ENCODE measurements around the gene CLDND2.

GRCh38 chr19:51317968-51318367 is 50.8 kb downstream of the CLDND2 start:
- TF ChIP-seq ZNF384 (IDR thresholded peaks at IDR 0.05) (no peak), BHLHE40 (IDR thresholded peaks at IDR 0.05; ENCODE audit: borderline replicate concordance) (no peak), LEF1 (IDR thresholded peaks at IDR 0.05; ENCODE audit: borderline replicate concordance) (no peak), L3MBTL2 (conservative IDR thresholded peaks at IDR 0.05) (no peak)
